ENCODE results near the gene MLC1.

The MLC1 gene

DNA sequence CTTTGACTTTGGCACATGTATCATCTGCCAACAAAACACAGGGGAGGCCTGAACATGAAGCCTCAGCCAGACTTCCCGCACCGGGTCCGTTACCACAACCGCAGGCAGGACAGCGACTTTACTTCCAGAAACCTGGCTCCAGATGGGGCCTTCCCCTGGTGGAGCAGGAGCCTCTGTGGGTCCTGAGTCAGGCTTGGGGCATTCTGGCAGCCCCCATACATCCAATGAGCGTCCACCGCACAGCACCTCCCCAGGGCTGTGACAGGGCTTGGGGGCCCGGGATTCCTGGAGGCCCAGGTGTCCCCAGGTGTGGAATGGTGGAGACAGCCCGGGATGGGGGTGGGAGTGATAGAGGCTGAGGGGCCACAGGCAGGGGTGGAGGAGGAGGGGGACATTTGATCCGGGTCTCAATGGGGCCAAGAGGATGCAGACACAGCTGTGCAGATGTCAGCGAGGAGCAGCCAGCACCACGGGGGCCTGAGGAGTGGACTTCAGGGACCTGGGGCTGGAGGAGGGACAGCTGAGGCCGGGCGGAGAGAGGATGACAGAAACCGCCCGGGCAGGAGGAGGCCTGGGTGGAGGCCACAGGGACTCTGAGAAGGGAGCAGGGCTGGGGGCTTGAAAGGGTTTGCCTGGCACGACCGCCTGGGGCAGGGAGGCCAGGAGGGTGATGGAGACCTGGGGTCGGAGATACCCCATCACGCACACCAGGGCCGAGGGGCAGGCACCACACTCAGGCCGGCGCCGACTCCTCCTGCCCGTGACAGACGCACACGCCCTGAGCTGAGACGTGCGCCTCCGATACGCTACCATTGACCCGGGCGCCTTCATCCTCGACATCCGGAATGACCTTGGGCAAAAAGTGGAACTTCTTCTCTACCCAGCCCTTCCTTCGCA lies 35.7 kb downstream of the MLC1 start:
- Histone ChIP-seq H3K9me3 (ENCODE audit: control insufficient read depth in 1 of 2, low read length in 2 of 2) (peaks cover 0 to 10% of the 10 kb centered on the region in 2 donors), H3K4me3 (ENCODE audit: low read depth in 1 of 2, low read length in 2 of 2) (no peak overlapping the region), H3K27ac (ENCODE audit: low read length) (no peak overlapping the region), H3K4me1 (ENCODE audit: control insufficient read depth in 1 of 2, insufficient read depth in 2 of 2, low read length in 2 of 2) (no peaks in the 10 kb centered on the region), H3K36me3 (ENCODE audit: control insufficient read depth in 1 of 2, insufficient read depth in 2 of 2, low read length in 2 of 2) (no peaks in the 10 kb centered on the region), H3K27me3 (ENCODE audit: low read depth, low read length) (no peaks in the 10 kb centered on the region)

DNA sequence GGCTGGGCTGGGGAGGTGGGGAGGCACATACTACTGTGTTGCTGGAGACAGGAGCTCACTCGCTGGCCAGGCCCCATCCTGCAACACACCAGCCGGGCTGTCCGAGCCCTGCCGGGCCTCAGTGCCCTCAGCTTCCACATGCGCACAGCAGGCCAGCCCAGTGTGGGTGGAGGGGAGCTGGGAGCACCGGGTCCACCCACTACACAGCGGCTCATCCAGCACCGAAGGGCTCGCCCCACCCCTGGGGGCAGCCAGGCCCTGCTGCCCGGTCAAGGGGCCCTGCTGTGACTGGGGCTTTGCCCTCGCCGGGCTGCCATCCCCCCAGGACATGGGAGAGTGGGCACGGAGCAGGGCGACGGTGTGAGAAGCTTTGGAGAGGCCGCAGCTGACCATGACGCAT lies 36.4 kb downstream of the MLC1 start:
- Histone ChIP-seq H3K9me3 (ENCODE audit: control insufficient read depth in 1 of 2, low read length in 2 of 2) (peaks cover 0 to 4% of the 10 kb centered on the region in 2 donors), H3K27me3 (ENCODE audit: low read depth, low read length) (no peaks in the 10 kb centered on the region), H3K27ac (ENCODE audit: low read length) (no peak overlapping the region), H3K4me3 (ENCODE audit: low read depth in 1 of 2, low read length in 2 of 2) (no peak overlapping the region), H3K4me1 (ENCODE audit: control insufficient read depth in 1 of 2, insufficient read depth in 2 of 2, low read length in 2 of 2) (no peaks in the 10 kb centered on the region), H3K36me3 (ENCODE audit: control insufficient read depth in 1 of 2, insufficient read depth in 2 of 2, low read length in 2 of 2) (no peaks in the 10 kb centered on the region)

DNA sequence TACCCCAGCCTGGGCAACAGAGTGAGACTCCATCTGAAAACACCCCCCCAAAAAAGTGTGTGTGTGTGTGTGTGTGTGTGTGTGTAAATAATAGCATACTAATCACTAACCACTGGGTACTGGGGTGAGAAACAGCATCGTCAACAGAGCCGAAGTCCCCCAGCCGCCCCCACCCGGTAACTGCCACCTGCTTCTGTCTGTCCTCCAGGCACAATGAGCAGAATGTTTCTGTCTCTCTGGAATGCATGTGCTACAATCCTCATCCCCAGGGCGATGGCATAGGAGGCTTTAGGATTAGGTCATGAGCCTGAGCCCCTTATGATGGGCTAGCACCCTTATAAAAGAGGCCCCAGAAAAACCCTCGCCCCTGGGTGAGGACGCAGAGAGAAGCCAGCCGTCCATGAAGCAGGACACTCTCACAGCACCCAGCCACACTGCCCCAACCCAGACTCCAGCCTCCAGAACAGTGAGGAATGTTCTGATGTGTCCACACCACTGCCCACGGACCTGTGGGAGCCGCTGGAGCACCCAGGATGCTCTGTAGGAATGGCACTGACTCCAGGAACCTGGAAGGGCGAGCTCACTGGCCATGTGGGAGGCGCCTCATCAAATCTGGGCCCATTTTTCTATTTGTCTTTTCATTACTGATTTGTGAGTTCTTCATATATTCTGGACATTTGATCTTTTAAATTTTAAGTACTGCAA lies 37.0 kb downstream of the MLC1 start:
- Histone ChIP-seq H3K27me3 (ENCODE audit: low read depth, low read length) (no peaks in the 10 kb centered on the region), H3K9me3 (ENCODE audit: control insufficient read depth in 1 of 2, low read length in 2 of 2) (no peaks in the 10 kb centered on the region), H3K4me3 (ENCODE audit: low read depth in 1 of 2, low read length in 2 of 2) (no peak overlapping the region), H3K4me1 (ENCODE audit: control insufficient read depth in 1 of 2, insufficient read depth in 2 of 2, low read length in 2 of 2) (no peaks in the 10 kb centered on the region), H3K36me3 (ENCODE audit: control insufficient read depth in 1 of 2, insufficient read depth in 2 of 2, low read length in 2 of 2) (no peaks in the 10 kb centered on the region), H3K27ac (ENCODE audit: low read length) (no peak overlapping the region)

DNA sequence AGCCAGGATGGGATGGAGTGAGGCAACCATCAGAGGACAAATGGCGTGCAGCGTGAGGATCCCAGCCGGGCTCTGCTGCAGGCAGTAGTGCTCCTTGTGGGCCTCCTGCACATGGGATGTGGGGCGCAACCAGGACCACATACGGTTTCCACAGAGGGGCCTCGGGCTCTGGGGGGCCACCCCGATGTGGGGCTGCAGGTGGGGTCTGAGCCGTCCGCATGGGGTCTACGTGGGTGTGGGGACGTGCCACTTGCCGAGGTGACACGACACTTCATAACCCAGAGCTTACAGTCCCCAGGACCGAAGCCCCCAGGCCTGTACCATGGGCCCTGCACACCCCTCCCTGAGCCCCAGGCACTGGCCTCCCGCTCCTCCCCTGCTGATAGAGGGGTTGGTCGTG lies 37.9 kb downstream of the MLC1 start:
- no peaks in the 10 kb centered on the region for H3K9me3 ChIP-seq (ENCODE audit: control insufficient read depth in 1 of 2, low read length in 2 of 2)
- no peaks in the 10 kb centered on the region for H3K27me3 ChIP-seq (ENCODE audit: low read depth, low read length)
- H3K36me3 ChIP-seq (ENCODE audit: control insufficient read depth in 1 of 2, insufficient read depth in 2 of 2, low read length in 2 of 2) = no peaks in the 10 kb centered on the region
- H3K4me3 ChIP-seq (ENCODE audit: low read depth in 1 of 2, low read length in 2 of 2) = no peak overlapping the region
- H3K27ac ChIP-seq (ENCODE audit: low read length) = no peak overlapping the region
- no peaks in the 10 kb centered on the region for H3K4me1 ChIP-seq (ENCODE audit: control insufficient read depth in 1 of 2, insufficient read depth in 2 of 2, low read length in 2 of 2)

DNA sequence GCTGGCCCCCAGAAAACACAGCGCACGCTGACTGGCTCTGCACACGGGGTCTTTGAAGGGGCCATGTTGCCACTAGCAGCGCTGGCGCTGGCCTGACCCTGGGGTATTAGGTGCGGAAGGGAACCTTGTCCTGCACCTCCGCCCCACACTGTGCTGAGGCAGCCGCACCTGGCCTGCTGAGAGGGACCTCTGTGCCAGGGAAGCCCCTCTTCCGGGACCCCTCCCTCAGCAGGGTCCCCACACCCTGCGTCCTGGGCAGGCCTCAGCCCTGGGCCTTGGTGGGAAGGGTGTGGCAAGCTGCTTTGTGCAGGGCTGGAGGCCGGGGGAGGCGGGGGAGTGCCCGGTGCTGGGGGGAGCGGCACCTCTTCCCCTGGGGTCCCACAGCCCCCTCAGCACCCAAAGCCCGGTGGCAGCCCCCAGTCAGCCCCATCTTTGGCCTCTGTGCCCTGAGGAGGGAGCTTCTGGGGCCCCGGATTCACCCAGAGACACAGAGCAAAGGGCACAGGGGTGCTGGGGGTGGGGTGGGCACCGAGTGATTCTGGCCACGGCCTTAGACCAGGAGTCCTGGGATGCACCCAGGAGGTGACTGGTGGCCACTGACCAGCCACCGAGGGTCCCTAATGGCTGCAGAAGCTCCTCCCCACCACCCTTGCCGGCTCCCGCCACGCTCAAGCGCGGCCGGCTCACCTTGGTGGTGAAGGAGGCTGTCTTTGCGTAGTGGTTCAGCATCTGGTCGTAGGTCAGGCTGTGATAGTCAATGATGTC lies 38.6 kb downstream of the MLC1 start:
- Histone ChIP-seq H3K9me3 (ENCODE audit: control insufficient read depth in 1 of 2, low read length in 2 of 2) (no peaks in the 10 kb centered on the region), H3K27ac (ENCODE audit: low read length) (no peak overlapping the region), H3K4me3 (ENCODE audit: low read depth in 1 of 2, low read length in 2 of 2) (no peak overlapping the region), H3K4me1 (ENCODE audit: control insufficient read depth in 1 of 2, insufficient read depth in 2 of 2, low read length in 2 of 2) (no peaks in the 10 kb centered on the region), H3K27me3 (ENCODE audit: low read depth, low read length) (no peaks in the 10 kb centered on the region), H3K36me3 (ENCODE audit: control insufficient read depth in 1 of 2, insufficient read depth in 2 of 2, low read length in 2 of 2) (no peaks in the 10 kb centered on the region)

DNA sequence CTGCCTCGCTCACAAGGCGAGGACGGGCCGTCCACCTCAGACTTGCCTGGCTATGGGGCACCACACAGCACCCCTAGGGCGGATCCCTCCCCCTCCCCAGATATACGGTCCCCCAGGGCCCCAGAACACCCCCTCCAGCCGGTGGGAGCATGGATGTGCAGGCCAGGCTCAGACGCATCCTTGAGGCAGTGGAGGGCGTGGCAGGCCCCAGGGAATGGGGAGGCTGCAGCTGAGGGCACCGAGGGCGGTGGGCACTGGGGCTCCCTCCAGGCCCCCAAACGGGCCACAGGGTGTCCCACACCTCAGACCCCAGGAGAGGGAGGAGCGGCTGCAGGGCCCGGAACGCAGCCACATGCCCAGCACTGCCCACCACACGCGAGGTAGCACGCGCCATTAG lies 39.2 kb downstream of the MLC1 start:
- no peaks in the 10 kb centered on the region for H3K9me3 ChIP-seq (ENCODE audit: control insufficient read depth in 1 of 2, low read length in 2 of 2)
- H3K36me3 ChIP-seq (ENCODE audit: control insufficient read depth in 1 of 2, insufficient read depth in 2 of 2, low read length in 2 of 2) = no peaks in the 10 kb centered on the region
- H3K27me3 ChIP-seq (ENCODE audit: low read depth, low read length) = no peaks in the 10 kb centered on the region
- H3K4me3 ChIP-seq (ENCODE audit: low read depth in 1 of 2, low read length in 2 of 2) = no peak overlapping the region
- H3K4me1 ChIP-seq (ENCODE audit: control insufficient read depth in 1 of 2, insufficient read depth in 2 of 2, low read length in 2 of 2) = no peaks in the 10 kb centered on the region
- H3K27ac ChIP-seq (ENCODE audit: low read length) = no peak overlapping the region

DNA sequence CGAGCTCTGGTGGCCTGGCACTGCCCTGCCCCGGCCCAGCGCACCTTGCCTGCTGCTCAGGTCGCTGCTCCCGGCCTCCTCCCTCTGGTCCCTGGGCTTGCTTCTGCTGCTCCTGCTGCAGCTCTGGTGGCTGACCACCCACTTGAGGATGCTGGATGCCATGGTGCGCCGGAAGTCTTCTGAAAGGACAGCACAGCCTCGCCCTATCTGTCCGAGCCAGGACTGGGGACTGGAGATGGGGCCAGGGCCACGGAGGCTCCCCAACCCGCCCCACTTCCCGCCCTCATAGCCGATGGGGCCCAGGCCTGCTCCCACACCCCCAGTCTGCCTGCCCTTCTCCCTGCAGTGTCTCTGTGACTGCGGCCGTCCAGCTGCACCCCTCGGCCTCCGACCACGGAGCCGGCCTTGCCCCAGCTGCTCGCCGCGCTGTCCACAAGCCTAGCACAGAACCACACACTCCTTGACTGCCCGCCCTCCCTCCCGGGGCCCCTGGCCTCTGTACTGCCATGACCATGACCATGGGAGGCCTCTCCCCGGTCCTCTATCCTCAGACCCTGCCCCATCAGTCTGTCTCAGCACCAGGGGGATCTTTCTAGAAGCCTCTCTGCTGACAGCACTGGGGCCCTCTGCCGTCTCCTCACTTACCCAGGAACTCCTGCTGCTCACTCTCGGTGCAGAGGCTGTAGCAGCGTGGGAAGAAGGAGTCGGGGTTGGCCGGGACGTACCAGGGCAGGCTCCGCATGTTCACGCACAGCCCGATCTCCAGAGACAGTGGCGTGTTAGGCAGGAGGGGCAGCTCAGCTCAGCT lies 39.8 kb downstream of the MLC1 start:
- H3K27me3 ChIP-seq (ENCODE audit: low read depth, low read length) = no peaks in the 10 kb centered on the region
- H3K36me3 ChIP-seq (ENCODE audit: control insufficient read depth in 1 of 2, insufficient read depth in 2 of 2, low read length in 2 of 2) = no peaks in the 10 kb centered on the region
- no peak overlapping the region for H3K4me3 ChIP-seq (ENCODE audit: low read depth in 1 of 2, low read length in 2 of 2)
- H3K4me1 ChIP-seq (ENCODE audit: control insufficient read depth in 1 of 2, insufficient read depth in 2 of 2, low read length in 2 of 2) = no peaks in the 10 kb centered on the region
- no peaks in the 10 kb centered on the region for H3K9me3 ChIP-seq (ENCODE audit: control insufficient read depth in 1 of 2, low read length in 2 of 2)
- no peak overlapping the region for H3K27ac ChIP-seq (ENCODE audit: low read length)

DNA sequence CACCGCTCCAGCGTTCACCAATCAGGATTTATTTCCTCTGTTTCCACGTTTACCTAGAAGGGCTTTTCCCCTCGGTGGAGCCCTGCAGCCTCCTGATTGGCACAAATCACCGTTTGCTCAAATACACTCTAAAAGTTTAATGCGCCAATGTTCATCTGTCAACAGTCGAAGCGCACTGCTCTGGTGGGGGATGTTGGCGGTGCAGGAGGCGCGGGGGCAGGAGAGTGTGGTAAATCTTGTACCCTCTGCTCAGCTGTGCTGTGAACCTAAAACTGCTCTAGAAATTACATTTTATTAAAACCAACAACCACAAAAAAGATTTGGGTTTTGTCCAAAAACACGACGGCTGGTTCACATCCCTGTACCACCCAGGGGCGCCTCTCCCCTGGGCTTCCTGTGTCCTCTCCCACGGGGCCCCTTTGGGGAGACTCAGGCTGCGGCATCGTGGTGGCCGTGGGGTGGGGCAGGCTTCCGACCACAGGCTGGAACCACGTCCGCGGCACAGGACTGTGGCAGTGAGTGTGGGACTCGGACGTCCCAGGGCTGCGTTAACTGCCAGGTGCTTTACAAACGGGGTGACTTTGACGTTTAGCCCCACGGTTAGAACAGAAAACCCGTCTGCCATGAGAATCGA lies 40.6 kb downstream of the MLC1 start:
- Histone ChIP-seq H3K4me3 (ENCODE audit: low read depth in 1 of 2, low read length in 2 of 2) (no peak overlapping the region), H3K27me3 (ENCODE audit: low read depth, low read length) (no peaks in the 10 kb centered on the region), H3K36me3 (ENCODE audit: control insufficient read depth in 1 of 2, insufficient read depth in 2 of 2, low read length in 2 of 2) (no peaks in the 10 kb centered on the region), H3K27ac (ENCODE audit: low read length) (no peak overlapping the region), H3K9me3 (ENCODE audit: control insufficient read depth in 1 of 2, low read length in 2 of 2) (peaks cover 0 to under 1% of the 10 kb centered on the region in 2 donors), H3K4me1 (ENCODE audit: control insufficient read depth in 1 of 2, insufficient read depth in 2 of 2, low read length in 2 of 2) (no peaks in the 10 kb centered on the region)

DNA sequence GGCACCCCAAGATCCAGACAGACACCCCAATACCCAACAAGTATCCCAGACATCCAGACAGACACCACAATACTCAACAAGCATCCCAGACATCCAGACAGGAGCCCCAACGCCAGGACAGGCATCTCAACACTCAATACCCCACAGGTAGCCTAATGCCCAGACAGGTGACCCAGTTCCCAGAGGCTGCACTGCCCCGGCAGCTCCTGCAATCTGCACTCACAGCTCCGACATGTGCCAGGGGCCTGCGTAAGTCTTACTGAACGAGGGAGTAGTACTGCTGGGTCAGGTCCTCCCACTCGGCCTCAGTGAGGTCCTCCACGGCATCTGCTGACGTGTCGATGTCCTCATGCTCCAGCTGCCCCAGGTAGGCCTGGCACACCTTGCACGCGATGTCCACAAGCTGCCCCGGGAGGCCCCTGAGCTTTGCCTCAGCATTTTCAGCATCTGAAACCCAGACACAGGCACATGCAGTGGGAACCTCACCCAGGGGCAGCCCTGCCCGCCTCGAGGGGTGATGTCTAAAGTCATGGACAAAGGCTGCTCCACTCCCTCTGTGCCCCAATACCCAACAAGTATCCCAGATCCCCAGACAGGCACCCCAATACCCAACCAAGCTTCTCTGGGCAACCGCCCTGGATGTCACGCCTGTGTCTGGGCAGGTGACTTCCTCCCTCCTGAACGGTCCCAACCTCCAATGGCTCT lies 43.7 kb downstream of the MLC1 start:
- Histone ChIP-seq H3K27me3 (ENCODE audit: low read depth, low read length) (no peaks in the 10 kb centered on the region), H3K4me3 (ENCODE audit: low read depth in 1 of 2, low read length in 2 of 2) (no peak overlapping the region), H3K4me1 (ENCODE audit: control insufficient read depth in 1 of 2, insufficient read depth in 2 of 2, low read length in 2 of 2) (no peaks in the 10 kb centered on the region), H3K36me3 (ENCODE audit: control insufficient read depth in 1 of 2, insufficient read depth in 2 of 2, low read length in 2 of 2) (no peaks in the 10 kb centered on the region), H3K9me3 (ENCODE audit: control insufficient read depth in 1 of 2, low read length in 2 of 2) (peaks cover 4 to 5% of the 10 kb centered on the region in 2 donors), H3K27ac (ENCODE audit: low read length) (no peak overlapping the region)

DNA sequence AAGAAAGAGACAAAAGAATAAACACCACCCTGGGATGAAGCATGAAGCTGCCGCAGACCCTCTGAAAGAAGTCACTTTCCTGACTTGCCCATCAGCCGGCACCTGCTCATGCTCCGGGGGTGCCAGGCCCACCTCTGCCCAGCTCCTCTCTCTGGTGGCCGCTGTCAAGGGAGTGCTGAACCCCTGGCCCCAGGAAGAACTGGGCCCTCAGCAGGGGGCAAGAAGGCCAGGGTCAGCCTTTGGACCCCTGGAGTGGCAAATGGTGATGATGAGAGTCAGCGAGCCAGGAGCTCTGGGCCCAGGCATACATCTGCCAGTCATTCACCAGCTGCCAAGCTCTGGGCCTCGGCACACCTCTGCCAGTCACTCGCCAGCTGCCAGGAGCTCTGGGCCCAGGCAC lies 44.5 kb downstream of the MLC1 start:
- peaks cover 4 to 5% of the 10 kb centered on the region in 2 donors for H3K9me3 ChIP-seq (ENCODE audit: control insufficient read depth in 1 of 2, low read length in 2 of 2)
- H3K27me3 ChIP-seq (ENCODE audit: low read depth, low read length) = no peaks in the 10 kb centered on the region
- no peaks in the 10 kb centered on the region for H3K36me3 ChIP-seq (ENCODE audit: control insufficient read depth in 1 of 2, insufficient read depth in 2 of 2, low read length in 2 of 2)
- no peaks in the 10 kb centered on the region for H3K4me1 ChIP-seq (ENCODE audit: control insufficient read depth in 1 of 2, insufficient read depth in 2 of 2, low read length in 2 of 2)
- H3K4me3 ChIP-seq (ENCODE audit: low read depth in 1 of 2, low read length in 2 of 2) = no peak overlapping the region
- H3K27ac ChIP-seq (ENCODE audit: low read length) = no peak overlapping the region

Measured in muscle layer of duodenum (tissue), 2 donors.